Keratinocyte (primary cell): Measurements from ENCODE around the gene GADD45G. TPM values are rescaled to one million over a fixed set of nuclear protein-coding genes. Genes with fewer than 3 reads are reported as not detected.

Source experiments
- DNase-seq: peaks from one replicate; pipeline ENCODE4 v3.0.0-alpha.2; 2011; ENCODE audit warnings: low read depth, missing footprints, low spot score
- FAIRE-seq: peaks from 2 replicates; lab custom pipeline; 2011; peaks lifted over from hg19 to GRCh38; lab: Jason Lieb, UNC
- H2AFZ ChIP-seq: 2 replicates; pipeline ENCODE4 v1.6.0; 2012; ENCODE audit warnings: low read length, control low read depth, inconsistent platforms; ENCODE audit not compliant: control insufficient read depth
- H3K27ac ChIP-seq: 2 replicates; pipeline ENCODE4 v1.5.1; 2011; ENCODE audit warnings: low read length; ENCODE audit not compliant: control insufficient read depth, insufficient read depth
- H3K27me3 ChIP-seq: 3 replicates; pipeline ENCODE4 v1.6.0; 2011; ENCODE audit warnings: low read length; ENCODE audit not compliant: control insufficient read depth, insufficient read depth; ENCODE audit errors: extremely low read depth
- H3K36me3 ChIP-seq, 2 experiments: 2 replicates in 1 of 2; 3 replicates in 1 of 2; pipeline ENCODE4 v1.5.1; 2011; ENCODE audit warnings: low read length in 2 of 2, mild to moderate bottlenecking in 1 of 2; ENCODE audit not compliant: control insufficient read depth in 2 of 2, insufficient read depth in 2 of 2; ENCODE audit errors: extremely low read depth in 1 of 2
- H3K4me1 ChIP-seq: 3 replicates; pipeline ENCODE4 v1.5.1; 2011; ENCODE audit warnings: low read length; ENCODE audit not compliant: control insufficient read depth, insufficient read depth; ENCODE audit errors: extremely low read depth
- H3K4me2 ChIP-seq: 3 replicates; pipeline ENCODE4 v1.6.0; 2011; ENCODE audit warnings: low read depth, low read length; ENCODE audit not compliant: control insufficient read depth, insufficient read depth; ENCODE audit errors: extremely low read depth
- H3K4me3 ChIP-seq, 3 experiments: fragments of 200-600 bp in 1 of 3; sonication (generic) in 1 of 3; 2 replicates in 2 of 3; 3 replicates in 1 of 3; pipeline ENCODE4 v1.5.1; 2011 to 2016; ENCODE audit warnings: low read length in 3 of 3, mild to moderate bottlenecking in 3 of 3, control low read depth in 2 of 3, inconsistent platforms in 1 of 3, low read depth in 1 of 3, mixed read lengths in 1 of 3, mixed run types in 1 of 3, moderate library complexity in 1 of 3; ENCODE audit not compliant: control insufficient read depth in 2 of 3, insufficient read depth in 2 of 3; ENCODE audit errors: extremely low read depth in 1 of 3
- H3K79me2 ChIP-seq: 2 replicates; pipeline ENCODE4 v1.6.0; 2012; ENCODE audit warnings: low read length; ENCODE audit not compliant: control insufficient read depth, insufficient read depth
- H3K9ac ChIP-seq: 3 replicates; pipeline ENCODE4 v1.6.0; 2011; ENCODE audit warnings: low read length; ENCODE audit not compliant: control insufficient read depth, insufficient read depth; ENCODE audit errors: extremely low read depth
- H3K9me1 ChIP-seq: 3 replicates; pipeline ENCODE4 v1.6.0; 2011; ENCODE audit warnings: low read length; ENCODE audit not compliant: control insufficient read depth, insufficient read depth; ENCODE audit errors: extremely low read depth
- H3K9me3 ChIP-seq: 2 replicates; pipeline ENCODE4 v1.5.1; 2012; ENCODE audit warnings: low read depth, low read length; ENCODE audit not compliant: control insufficient read depth
- H4K20me1 ChIP-seq: 3 replicates; pipeline ENCODE4 v1.6.0; 2011; ENCODE audit warnings: low read length; ENCODE audit not compliant: control insufficient read depth, insufficient read depth; ENCODE audit errors: extremely low read depth
- CTCF ChIP-seq, 3 experiments: IDR thresholded peaks in 1 of 3; conservative IDR thresholded peaks in 1 of 3; optimal IDR thresholded peaks in 1 of 3; 2 replicates in 2 of 3; 3 replicates in 1 of 3; pipeline versions ENCODE3 to v1.5.1; 2011; ENCODE audit warnings: low read length in 3 of 3, mild to moderate bottlenecking in 3 of 3, moderate library complexity in 2 of 3, control low read depth in 1 of 3, inconsistent platforms in 1 of 3; ENCODE audit not compliant: insufficient read depth in 2 of 3; ENCODE audit errors: extremely low read depth in 1 of 3
- EZH2 ChIP-seq: IDR thresholded peaks from one replicate; pipeline ENCODE4 v1.6.1; 2012; ENCODE audit warnings: inconsistent platforms, mild to moderate bottlenecking, low read length, moderate library complexity
- dilution Hi-C: fragments of 300-500 bp; cut with MboI; formaldehyde crosslinking; loops from one replicate; pipeline ENCODE4 v1.7.0; 2020; ENCODE audit warnings: low sequenced_read_pairs; ENCODE audit not compliant: extremely low pct_ligation_motif_present
- polyA plus RNA-seq, 5 experiments: library from polyadenylated mRNA; depleted of rRNA in 3 of 5; stranded (reverse) in 3 of 5; stranded (forward) in 1 of 5; unstranded in 1 of 5; fragments of >200 nt; gene quantifications; 1 replicate in 1 of 5; 2 replicates in 3 of 5; 3 replicates in 1 of 5; pipeline versions ENCODE4 v1.2.1 to v1.2.3, GENCODE V29; 2011 to 2012; ENCODE audit warnings: missing spikeins in 2 of 5, low read depth in 1 of 5, low replicate concordance in 1 of 5

Gene GADD45G
- polyA plus RNA-seq, 1 donor (not counting 4 experiments of a cell fraction or from before 2014, with no cell fraction given) = 0.05 TPM

GRCh38 chr9:89555451-89556375, 49.1 kb upstream of the GADD45G start:
- Histone ChIP-seq H3K9me3 (no peaks in the 10 kb centered on the region), H3K36me3 (no peaks in the 10 kb centered on the region), H3K27ac (no peak overlapping the region), H3K79me2 (no peaks in the 10 kb centered on the region), H3K9me1 (no peaks in the 10 kb centered on the region), H2AFZ (no peak overlapping the region), H3K27me3 (peaks cover 11% of the 10 kb centered on the region), H4K20me1 (no peaks in the 10 kb centered on the region), H3K9ac (no peak overlapping the region), H3K4me2 (no peak overlapping the region), H3K4me3 (no peak overlapping the region), H3K4me1 (no peaks in the 10 kb centered on the region)
- no peak for TF ChIP-seq CTCF (optimal IDR thresholded peaks at IDR 0.05 in 1 of 3, IDR thresholded peaks at IDR 0.05 in 1 of 3, conservative IDR thresholded peaks at IDR 0.05 in 1 of 3; ENCODE audit: extremely low read depth in 1 of 3, insufficient read depth in 2 of 3, low read length in 3 of 3)
- no peak for TF ChIP-seq EZH2
- dilution Hi-C loops = no loop called here
- no peak for FAIRE-seq
- no peak for DNase-seq

GRCh38 chr9:89558196-89558899, 46.5 kb upstream of the GADD45G start:
- no peaks in the 10 kb centered on the region for H3K79me2 ChIP-seq
- no peaks in the 10 kb centered on the region for H4K20me1 ChIP-seq
- H3K4me2 ChIP-seq = no peak overlapping the region
- H3K36me3 ChIP-seq = no peaks in the 10 kb centered on the region
- H3K9me3 ChIP-seq = no peaks in the 10 kb centered on the region
- no peak overlapping the region for H3K9ac ChIP-seq
- TF ChIP-seq CTCF (optimal IDR thresholded peaks at IDR 0.05 in 1 of 3, IDR thresholded peaks at IDR 0.05 in 1 of 3, conservative IDR thresholded peaks at IDR 0.05 in 1 of 3; ENCODE audit: extremely low read depth in 1 of 3, insufficient read depth in 2 of 3, low read length in 3 of 3) (no peak), EZH2 (no peak)
- no peak overlapping the region for H2AFZ ChIP-seq
- dilution Hi-C loops = no loop called here
- no peaks in the 10 kb centered on the region for H3K9me1 ChIP-seq
- no peak overlapping the region for H3K4me3 ChIP-seq
- H3K27ac ChIP-seq = no peak overlapping the region
- DNase-seq (no peak), FAIRE-seq (no peak)
- H3K27me3 ChIP-seq = peaks cover 5% of the 10 kb centered on the region
- H3K4me1 ChIP-seq = no peaks in the 10 kb centered on the region
